ENCODE results near the gene PGAP1. TPM values are rescaled to one million over a fixed set of nuclear protein-coding genes. Genes with fewer than 3 reads are reported as not detected.

The PGAP1 gene
- total RNA-seq, 1 experiment from 2014 or later, result 7.1 TPM

DNA sequence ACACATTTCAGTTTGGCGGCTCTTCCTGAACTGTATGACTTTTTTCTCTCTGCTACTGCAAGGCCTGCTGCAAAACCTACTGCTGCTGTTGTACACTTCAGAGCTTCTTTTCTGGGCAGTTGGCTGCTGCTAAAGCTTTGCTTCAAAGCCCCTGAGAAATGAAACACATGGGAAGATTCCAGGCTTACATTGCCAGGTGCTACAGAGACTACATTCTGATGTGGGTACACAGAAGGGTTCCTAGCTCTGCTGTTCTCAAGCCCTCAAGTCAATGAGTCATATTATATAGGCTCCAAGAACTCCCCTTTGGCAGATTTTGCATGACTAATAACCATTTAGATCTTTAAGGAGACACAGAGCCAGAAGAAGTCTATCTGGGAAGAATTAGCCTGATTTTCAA lies 12.9 kb upstream of the PGAP1 start:
- no peak overlapping the region for H3K4me2 ChIP-seq (ENCODE audit: low read length)
- DNase-seq (ENCODE audit: low read depth, low spot score), result no peak

More for the DNA sequence above, 12.9 kb upstream of the PGAP1 start:
- Histone ChIP-seq H3K27me3 (ENCODE audit: insufficient read depth, low read length) (no peaks in the 10 kb centered on the region), H2AFZ (ENCODE audit: low read depth, low read length, poor library complexity, severe bottlenecking) (no peak overlapping the region), H3K27ac (ENCODE audit: low read depth, low read length) (no peak overlapping the region), H3K9me2 (ENCODE audit: insufficient read depth) (no peaks in the 10 kb centered on the region), H3K9ac (ENCODE audit: low read length) (no peak overlapping the region), H3K4me1 (ENCODE audit: control insufficient read depth in 1 of 2, insufficient read depth in 2 of 2, low read length in 2 of 2) (no peaks in the 10 kb centered on the region), H4K20me1 (ENCODE audit: insufficient read depth) (no peaks in the 10 kb centered on the region), H3K9me3 (ENCODE audit: control insufficient read depth in 1 of 2, insufficient read depth in 1 of 2, low read depth in 1 of 2, low read length in 2 of 2) (no peaks in the 10 kb centered on the region), H3K79me2 (ENCODE audit: insufficient read depth, low read length) (no peaks in the 10 kb centered on the region), H3K4me3 (replicated peaks in 1 of 2; ENCODE audit: low read depth in 1 of 2, low read length in 2 of 2) (no peak overlapping the region), H3K36me3 (ENCODE audit: control insufficient read depth in 1 of 2, insufficient read depth in 2 of 2, low read length in 2 of 2) (no peaks in the 10 kb centered on the region)
- ChIA-PET CTCF (no interaction called here), POLR2A (no interaction called here), RAD21 (ENCODE audit: low non-redundant PET in 1 of 2, low total read pairs in 2 of 2, uncharacterized antibody in 2 of 2, unreplicated experiment in 2 of 2) (no interaction called here)
- intact Hi-C loops (cut with micrococcal nuclease), result no loop called here
- TF ChIP-seq, protein P1, sequence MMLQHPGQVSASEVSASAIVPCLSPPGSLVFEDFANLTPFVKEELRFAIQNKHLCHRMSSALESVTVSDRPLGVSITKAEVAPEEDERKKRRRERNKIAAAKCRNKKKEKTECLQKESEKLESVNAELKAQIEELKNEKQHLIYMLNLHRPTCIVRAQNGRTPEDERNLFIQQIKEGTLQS (IDR thresholded peaks at IDR 0.05), result no peak
- TF ChIP-seq JUND (IDR thresholded peaks at IDR 0.05) (no peak), REST (IDR thresholded peaks at IDR 0.05; ENCODE audit: low read depth) (no peak), RAD21 (IDR thresholded peaks at IDR 0.05; ENCODE audit: low read depth) (no peak), TCF7L2 (IDR thresholded peaks at IDR 0.05; ENCODE audit: borderline replicate concordance, extremely low read depth, insufficient read depth, insufficient read length) (no peak), SRF (IDR thresholded peaks at IDR 0.05; ENCODE audit: low read depth) (no peak), ELF1 (IDR thresholded peaks at IDR 0.05; ENCODE audit: borderline replicate concordance, low read depth) (no peak), ZNF274 (IDR thresholded peaks at IDR 0.05; ENCODE audit: low read depth, low read length) (no peak), MAX (IDR thresholded peaks at IDR 0.05) (no peak), EGR1 (IDR thresholded peaks at IDR 0.05; ENCODE audit: low read depth) (no peak), POLR2A (IDR thresholded peaks at IDR 0.05; ENCODE audit: borderline replicate concordance, extremely low read depth, insufficient read depth, insufficient read length) (no peak), EZH2 (IDR thresholded peaks at IDR 0.05) (no peak), YY1 (IDR thresholded peaks at IDR 0.05; ENCODE audit: extremely low read depth, insufficient replicate concordance, low read depth, low read length) (no peak), CEBPB (IDR thresholded peaks at IDR 0.05; ENCODE audit: low read depth) (no peak), POLR2AphosphoS5 (IDR thresholded peaks at IDR 0.05; ENCODE audit: low read depth, low read length) (no peak), SP1 (IDR thresholded peaks at IDR 0.05; ENCODE audit: low read depth) (no peak), EZH2phosphoT487 (IDR thresholded peaks at IDR 0.05; ENCODE audit: borderline replicate concordance) (no peak), SIN3A (IDR thresholded peaks at IDR 0.05; ENCODE audit: low read depth) (no peak), CBX3 (IDR thresholded peaks at IDR 0.05; ENCODE audit: low read depth) (no peak)
- no TSS peak for BruUV-seq (replicated peaks)
- ATAC-seq, result no peak
